GM12878 (cell line): Measurements from ENCODE around the gene TMEM198. TPM values are rescaled to one million over a fixed set of nuclear protein-coding genes. Genes with fewer than 3 reads are reported as not detected.

Experiments used
- ATAC-seq: fragments of 200-7000 bp; cut with Tn5 transposase; 3 replicates; pipeline ENCODE4 v1.9.1; 2020; ENCODE audit warnings: mild to moderate bottlenecking, moderate library complexity
- BruUV-seq: library from RNA; stranded (reverse); fragments of 400-500 nt; replicated peaks from 2 replicates; lab custom pipeline; 2021; lab: Mats Ljungman, UMichigan
- CTCF ChIA-PET: fragments of 300-600 bp; sonication (Branson Sonifier 250); formaldehyde crosslinking; extraction: SDS; loops from one replicate; lab custom pipeline; 2021; ENCODE audit warnings: inconsistent platforms; lab: Yijun Ruan, JAX
- POLR2A ChIA-PET: fragments of 350-600 bp; formaldehyde crosslinking; extraction: SDS; loops from one replicate; lab custom pipeline; 2021; ENCODE audit warnings: inconsistent platforms; lab: Charles Lee
- RAD21 ChIA-PET: fragments of 300-600 bp; sonication (Branson Sonifier 250); formaldehyde crosslinking; loops from one replicate; lab custom pipeline; 2023; ENCODE audit warnings: antibody characterized with exemption; ENCODE audit not compliant: unreplicated experiment; lab: Charles Lee
- SMC1A ChIA-PET: fragments of 300-600 bp; sonication (Branson Sonifier 250); formaldehyde crosslinking; loops from one replicate; lab custom pipeline; 2023; ENCODE audit not compliant: unreplicated experiment, uncharacterized antibody; lab: Charles Lee
- DNase-seq: peaks from one replicate; pipeline ENCODE4 v3.0.0-alpha.2; 2011; ENCODE audit warnings: low read depth, low spot score
- FAIRE-seq: peaks from 3 replicates; lab custom pipeline; 2011; peaks lifted over from hg19 to GRCh38; lab: Jason Lieb, UNC
- H2AFZ ChIP-seq: 2 replicates; pipeline ENCODE4 v1.6.0; 2011; ENCODE audit warnings: low read depth, low read length, control low read depth; ENCODE audit not compliant: control insufficient read depth
- H3K27ac ChIP-seq: 2 replicates; pipeline ENCODE4 v1.5.1; 2011; ENCODE audit warnings: control low read depth; ENCODE audit not compliant: control insufficient read depth, insufficient read depth
- H3K27me3 ChIP-seq, 2 experiments: replicated peaks in 1 of 2; 2 replicates each; pipeline versions ENCODE4 v1.6.0 to v1.6.1; 2011; ENCODE audit warnings: low read length in 1 of 2; ENCODE audit not compliant: control insufficient read depth in 2 of 2, insufficient read depth in 2 of 2
- H3K36me3 ChIP-seq, 2 experiments: 2 replicates each; pipeline ENCODE4 v1.5.1; 2011; ENCODE audit warnings: low read length in 1 of 2; ENCODE audit not compliant: control insufficient read depth in 2 of 2, insufficient read depth in 2 of 2
- H3K4me1 ChIP-seq: 2 replicates; pipeline ENCODE4 v1.6.1; 2011; ENCODE audit warnings: mild to moderate bottlenecking, low read length, moderate library complexity, mixed read lengths; ENCODE audit not compliant: control insufficient read depth, insufficient read depth
- H3K4me2 ChIP-seq: 2 replicates; pipeline ENCODE4 v1.6.0; 2011; ENCODE audit warnings: control low read depth; ENCODE audit not compliant: control insufficient read depth, insufficient read depth
- H3K4me3 ChIP-seq: fragments of 200-600 bp; sonication (generic); 2 replicates; pipeline ENCODE4 v1.5.1; 2016
- H3K79me2 ChIP-seq: 2 replicates; pipeline ENCODE4 v1.6.0; 2011; ENCODE audit warnings: low read length; ENCODE audit not compliant: control insufficient read depth, insufficient read depth
- H3K9ac ChIP-seq: 2 replicates; pipeline ENCODE4 v1.8.0; 2011; ENCODE audit warnings: low read length, control low read depth, mixed read lengths; ENCODE audit not compliant: control insufficient read depth, insufficient read depth
- H3K9me3 ChIP-seq: replicated peaks from 3 replicates; pipeline ENCODE4 v1.5.1; 2011; ENCODE audit warnings: mild to moderate bottlenecking, low read length; ENCODE audit not compliant: control insufficient read depth, insufficient read depth
- H4K20me1 ChIP-seq: 2 replicates; pipeline ENCODE4 v1.6.0; 2011; ENCODE audit not compliant: control insufficient read depth, insufficient read depth
- ATF7 ChIP-seq: fragments of 450-650 bp; IDR thresholded peaks from 2 replicates; pipeline ENCODE4 v1.6.1; 2016; ENCODE audit warnings: low read depth, mild to moderate bottlenecking
- BCL11A ChIP-seq: IDR thresholded peaks from 2 replicates; pipeline ENCODE4 v1.6.1; 2011; ENCODE audit warnings: low read depth, low read length
- BRCA1 ChIP-seq: IDR thresholded peaks from 2 replicates; pipeline ENCODE4 v1.6.1; 2011; ENCODE audit warnings: low read depth, low read length, improper control_type of control experiment
- FOXM1 ChIP-seq: IDR thresholded peaks from 2 replicates; pipeline ENCODE4 v1.6.1; 2012; ENCODE audit warnings: low read depth, mild to moderate bottlenecking, inconsistent platforms, low read length, moderate library complexity
- IRF4 ChIP-seq: IDR thresholded peaks from 2 replicates; pipeline ENCODE4 v1.6.1; 2011; ENCODE audit warnings: low read depth, low read length
- MYC ChIP-seq: IDR thresholded peaks from 2 replicates; pipeline ENCODE4 v1.6.1; 2011; ENCODE audit warnings: mild to moderate bottlenecking, low read length, moderate library complexity, inconsistent platforms; ENCODE audit not compliant: insufficient read depth, insufficient replicate concordance, insufficient read length, severe bottlenecking
- NR2C2 ChIP-seq: IDR thresholded peaks from 2 replicates; pipeline ENCODE4 v1.6.1; 2011; ENCODE audit warnings: borderline replicate concordance, low read depth; ENCODE audit not compliant: control insufficient read depth, insufficient read length
- NRF1 ChIP-seq: conservative IDR thresholded peaks from 2 replicates; pipeline ENCODE4 v1.6.1; 2011; ENCODE audit warnings: mild to moderate bottlenecking, low read depth, low read length, improper control_type of control experiment
- RAD51 ChIP-seq: fragments of 450-650 bp; IDR thresholded peaks from 2 replicates; pipeline ENCODE4 v1.6.1; 2016; ENCODE audit warnings: moderate library complexity, mild to moderate bottlenecking, inconsistent platforms
- RBBP5 ChIP-seq: fragments of 200-600 bp; sonication (generic); conservative IDR thresholded peaks from 2 replicates; pipeline ENCODE4 v1.6.1; 2016
- TCF7 ChIP-seq: IDR thresholded peaks from 2 replicates; pipeline ENCODE4 v1.6.1; 2014; ENCODE audit warnings: antibody characterized with exemption, borderline replicate concordance
- ZBED1 ChIP-seq: IDR thresholded peaks from 2 replicates; pipeline ENCODE4 v1.6.1; 2016; ENCODE audit warnings: borderline replicate concordance
- WGBS: methylation state at CpG from one replicate; pipeline ENCODE4 v1.1.6; 2016; ENCODE audit warnings: low lambda C conversion rate; ENCODE audit not compliant: insufficient replicate concordance, insufficient coverage; ENCODE audit errors: missing lambda C conversion rate; 5-methylcytosine and 5-hydroxymethylcytosine counted together
- in situ Hi-C: fragments of 300-500 bp; cut with MboI; formaldehyde crosslinking; loops from 9 replicates; pipeline ENCODE4 v1.14.3; 2018; ENCODE audit warnings: mixed read lengths
- intact Hi-C: fragments of 100-400 bp; cut with micrococcal nuclease; formaldehyde crosslinking; loops from one replicate; pipeline ENCODE4 v1.14.2; 2022; ENCODE audit not compliant: unreplicated experiment
- polyA plus RNA-seq, 11 experiments: library from polyadenylated mRNA; depleted of rRNA in 4 of 11; unstranded in 6 of 11; stranded (reverse) in 5 of 11; fragments of >200 nt; fragmentation: Nextera tagmentation in 4 of 11; fragmentation: Illumina TruSeq in 1 of 11; extraction: Ambion mirVana in 4 of 11; extraction: Trizol in 1 of 11; gene quantifications; 1 replicate in 1 of 11; 2 replicates in 10 of 11; pipeline versions ENCODE4 v1.2.1 to v1.2.3, GENCODE V29; 2011 to 2016; ENCODE audit warnings: inconsistent platforms in 2 of 11, missing spikeins in 2 of 11, low read depth in 1 of 11
- total RNA-seq, 4 experiments: library from RNA; depleted of rRNA in 3 of 4; stranded (reverse); fragments of >200 nt in 3 of 4; fragmentation: Illumina TruSeq in 1 of 4; extraction: Trizol in 1 of 4; gene quantifications; 2 replicates each; pipeline versions ENCODE4 v1.2.1 to v1.2.3, GENCODE V29; 2013 to 2021
- TF ChIP-seq, protein P1 (sequence below): IDR thresholded peaks from 2 replicates; pipeline ENCODE4 v1.6.1; 2012; ENCODE audit warnings: mild to moderate bottlenecking, low read depth, low read length
- TF ChIP-seq, protein P2 (sequence below): fragments of 450-650 bp; IDR thresholded peaks from 2 replicates; pipeline ENCODE4 v1.6.1; 2016; ENCODE audit warnings: mild to moderate bottlenecking

Gene TMEM198
- total and polyA plus RNA-seq, 10 of the 15 experiments (the other 5 are each of a cell fraction or from before 2014, with no cell fraction given), result 0.16 to 1.2 (median 0.65) TPM; not detected in 2

GRCh38 chr2:219505585-219505984 lies 38.2 kb upstream of the TMEM198 start:
- Histone ChIP-seq H4K20me1 (no peaks in the 10 kb centered on the region), H2AFZ (no peak overlapping the region), H3K36me3 (peaks cover 0 to 7% of the 10 kb centered on the region in 2 experiments; a peak in 2 of 4 replicates), H3K27me3 (peaks cover 1 to 2% of the 10 kb centered on the region in 2 experiments; a peak in 3 of 4 replicates), H3K27ac (no peak overlapping the region), H3K4me2 (no peak overlapping the region), H3K9ac (no peak overlapping the region), H3K4me1 (no peaks in the 10 kb centered on the region), H3K4me3 (no peak overlapping the region), H3K79me2 (no peaks in the 10 kb centered on the region; the same call in 1 of the 2 replicates), H3K9me3 (no peaks in the 10 kb centered on the region)
- no peak for ATAC-seq
- ChIA-PET SMC1A (no interaction called here), CTCF (no interaction called here), POLR2A (no interaction called here), RAD21 (no interaction called here)
- no TSS peak for BruUV-seq
- 84% methylated on average over 9 of the region's 9 CpGs for WGBS
- TF ChIP-seq NRF1 (no peak), MYC (no peak), TCF7 (no peak), BCL11A (no peak), RAD51 (no peak), ATF7 (no peak), RBBP5 (no peak), FOXM1 (no peak), IRF4 (no peak), NR2C2 (no peak), ZBED1 (no peak), BRCA1 (no peak)
- TF ChIP-seq, protein P1, sequence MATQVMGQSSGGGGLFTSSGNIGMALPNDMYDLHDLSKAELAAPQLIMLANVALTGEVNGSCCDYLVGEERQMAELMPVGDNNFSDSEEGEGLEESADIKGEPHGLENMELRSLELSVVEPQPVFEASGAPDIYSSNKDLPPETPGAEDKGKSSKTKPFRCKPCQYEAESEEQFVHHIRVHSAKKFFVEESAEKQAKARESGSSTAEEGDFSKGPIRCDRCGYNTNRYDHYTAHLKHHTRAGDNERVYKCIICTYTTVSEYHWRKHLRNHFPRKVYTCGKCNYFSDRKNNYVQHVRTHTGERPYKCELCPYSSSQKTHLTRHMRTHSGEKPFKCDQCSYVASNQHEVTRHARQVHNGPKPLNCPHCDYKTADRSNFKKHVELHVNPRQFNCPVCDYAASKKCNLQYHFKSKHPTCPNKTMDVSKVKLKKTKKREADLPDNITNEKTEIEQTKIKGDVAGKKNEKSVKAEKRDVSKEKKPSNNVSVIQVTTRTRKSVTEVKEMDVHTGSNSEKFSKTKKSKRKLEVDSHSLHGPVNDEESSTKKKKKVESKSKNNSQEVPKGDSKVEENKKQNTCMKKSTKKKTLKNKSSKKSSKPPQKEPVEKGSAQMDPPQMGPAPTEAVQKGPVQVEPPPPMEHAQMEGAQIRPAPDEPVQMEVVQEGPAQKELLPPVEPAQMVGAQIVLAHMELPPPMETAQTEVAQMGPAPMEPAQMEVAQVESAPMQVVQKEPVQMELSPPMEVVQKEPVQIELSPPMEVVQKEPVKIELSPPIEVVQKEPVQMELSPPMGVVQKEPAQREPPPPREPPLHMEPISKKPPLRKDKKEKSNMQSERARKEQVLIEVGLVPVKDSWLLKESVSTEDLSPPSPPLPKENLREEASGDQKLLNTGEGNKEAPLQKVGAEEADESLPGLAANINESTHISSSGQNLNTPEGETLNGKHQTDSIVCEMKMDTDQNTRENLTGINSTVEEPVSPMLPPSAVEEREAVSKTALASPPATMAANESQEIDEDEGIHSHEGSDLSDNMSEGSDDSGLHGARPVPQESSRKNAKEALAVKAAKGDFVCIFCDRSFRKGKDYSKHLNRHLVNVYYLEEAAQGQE, result no peak
- TF ChIP-seq, protein P2, sequence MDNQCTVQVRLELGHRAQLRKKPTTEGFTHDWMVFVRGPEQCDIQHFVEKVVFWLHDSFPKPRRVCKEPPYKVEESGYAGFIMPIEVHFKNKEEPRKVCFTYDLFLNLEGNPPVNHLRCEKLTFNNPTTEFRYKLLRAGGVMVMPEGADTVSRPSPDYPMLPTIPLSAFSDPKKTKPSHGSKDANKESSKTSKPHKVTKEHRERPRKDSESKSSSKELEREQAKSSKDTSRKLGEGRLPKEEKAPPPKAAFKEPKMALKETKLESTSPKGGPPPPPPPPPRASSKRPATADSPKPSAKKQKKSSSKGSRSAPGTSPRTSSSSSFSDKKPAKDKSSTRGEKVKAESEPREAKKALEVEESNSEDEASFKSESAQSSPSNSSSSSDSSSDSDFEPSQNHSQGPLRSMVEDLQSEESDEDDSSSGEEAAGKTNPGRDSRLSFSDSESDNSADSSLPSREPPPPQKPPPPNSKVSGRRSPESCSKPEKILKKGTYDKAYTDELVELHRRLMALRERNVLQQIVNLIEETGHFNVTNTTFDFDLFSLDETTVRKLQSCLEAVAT, result no peak
- FAIRE-seq, result no peak
- intact Hi-C loops, result no loop called here
- no peak for DNase-seq
- in situ Hi-C loops, result no loop called here
